ENCODE measurements around the gene ANKRD6. TPM values are rescaled to one million over a fixed set of nuclear protein-coding genes. Genes with fewer than 3 reads are reported as not detected.

Gene ANKRD6
- total and polyA plus RNA-seq, 11 donors: 3.5 to 14.1 (median 10.2) TPM

- intact Hi-C loops (cut with DNase I): no loop called here
- no peak for ATAC-seq
- Histone ChIP-seq H3K4me3 (no peak overlapping the region), H3K27ac (no peak overlapping the region), H3K4me1 (peaks cover 0 to 8% (median 0%) of the 10 kb centered on the region in 12 donors), H3K36me3 (peaks cover 0 to 78% (median 66%) of the 10 kb centered on the region in 9 donors), H3K9me3 (no peaks in the 10 kb centered on the region), H3K27me3 (no peaks in the 10 kb centered on the region)
- DNase-seq: no peak
- TF ChIP-seq CTCF (IDR thresholded peaks at IDR 0.05): no peak
- TF ChIP-seq POLR2A (IDR thresholded peaks at IDR 0.05): no peak
- WGBS, 4 donors: 86 to 96% (median 91%) methylated on average over 4 of the region's 4 CpGs
Measured at GRCh38 chr6:89644864-89645263, 211.9 kb downstream of the ANKRD6 start.

GRCh38 chr6:89649682-89650081 lies 216.7 kb downstream of the ANKRD6 start:
- no peaks in the 10 kb centered on the region for H3K9me3 ChIP-seq
- H3K36me3 ChIP-seq: peaks cover 0 to 100% (median 95%) of the 10 kb centered on the region in 9 donors
- ATAC-seq (no peak), DNase-seq (no peak)
- no peaks in the 10 kb centered on the region for H3K27me3 ChIP-seq
- TF ChIP-seq CTCF (IDR thresholded peaks at IDR 0.05): no peak
- TF ChIP-seq POLR2A (IDR thresholded peaks at IDR 0.05): no peak
- H3K27ac ChIP-seq: no peak overlapping the region
- H3K4me1 ChIP-seq: no peaks in the 10 kb centered on the region
- H3K4me3 ChIP-seq: no peak overlapping the region
- WGBS, 4 donors: 94 to 99% (median 97%) methylated on average over 1 of the region's 1 CpG
- intact Hi-C loops (cut with DNase I): loop anchor here in 1 of 10 donors (10.0 kb wide), 1 partner anchor 695 kb away; no protein-coding TSS in a partner anchor

- Histone ChIP-seq H3K4me3 (no peak overlapping the region), H3K27ac (no peak overlapping the region), H3K4me1 (no peaks in the 10 kb centered on the region), H3K27me3 (no peaks in the 10 kb centered on the region), H3K36me3 (peaks cover 0 to 100% (median 95%) of the 10 kb centered on the region in 9 donors), H3K9me3 (no peaks in the 10 kb centered on the region)
- intact Hi-C loops (cut with DNase I): loop anchor here in 1 of 10 donors (10.0 kb wide), 1 partner anchor 694 kb away; no protein-coding TSS in a partner anchor
- DNase-seq (no peak), ATAC-seq (no peak)
- TF ChIP-seq POLR2A (IDR thresholded peaks at IDR 0.05) (no peak), CTCF (IDR thresholded peaks at IDR 0.05) (no peak)
- WGBS, 4 donors: 88 to 97% (median 90%) methylated on average over 8 of the region's 8 CpGs
Measured at GRCh38 chr6:89650579-89650978, 217.6 kb downstream of the ANKRD6 start.

GRCh38 chr6:89655122-89655521 lies 222.2 kb downstream of the ANKRD6 start:
- no peaks in the 10 kb centered on the region for H3K4me1 ChIP-seq
- no peak for TF ChIP-seq CTCF (IDR thresholded peaks at IDR 0.05)
- TF ChIP-seq POLR2A (IDR thresholded peaks at IDR 0.05): no peak
- H3K27ac ChIP-seq: no peak overlapping the region
- DNase-seq (no peak), ATAC-seq (no peak)
- no peaks in the 10 kb centered on the region for H3K9me3 ChIP-seq
- H3K27me3 ChIP-seq: no peaks in the 10 kb centered on the region
- intact Hi-C loops (cut with DNase I): loop anchor here in 1 of 10 donors (10.0 kb wide), 1 partner anchor 690 kb away; no protein-coding TSS in a partner anchor
- no peak overlapping the region for H3K4me3 ChIP-seq
- H3K36me3 ChIP-seq: peaks cover 0 to 100% (median 96%) of the 10 kb centered on the region in 9 donors
- WGBS, 4 donors: 92 to 96% (median 93%) methylated on average over 2 of the region's 2 CpGs

All from heart left ventricle (tissue), 16 donors.